ENCODE data around the gene SLIT1. TPM values are rescaled to one million over a fixed set of nuclear protein-coding genes. Genes with fewer than 3 reads are reported as not detected.

The SLIT1 gene
- total RNA-seq, 4 donors from 2014 or later = 0.04 to 0.13 TPM; not detected in 2

DNA sequence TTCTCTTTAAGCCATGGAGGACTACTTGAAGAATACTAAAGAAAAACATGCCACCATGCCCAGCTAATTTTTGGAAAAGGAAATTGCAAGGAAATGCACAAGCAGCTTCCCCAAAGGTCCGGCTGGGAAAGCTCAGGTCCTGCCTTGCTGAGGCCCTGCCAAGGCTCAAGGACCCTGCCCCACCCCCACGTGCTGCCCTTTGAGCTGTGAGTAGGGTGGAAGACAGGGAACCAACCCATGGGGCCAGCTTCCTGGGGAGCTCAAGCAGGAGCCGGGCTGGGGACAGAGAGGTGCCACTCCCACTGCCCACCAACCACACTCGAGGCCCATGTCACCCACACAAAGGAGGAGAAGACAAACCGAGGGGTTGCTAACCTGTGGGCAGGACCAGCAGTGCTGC lies 78.2 kb downstream of the SLIT1 start:
- WGBS, 2 donors (ENCODE audit: low coverage in 1 of 2) = no CpG with 5 or more reads among the region's 5 CpGs

GRCh38 chr10:97106207-97106606 lies 79.6 kb downstream of the SLIT1 start:
- 62 to 67% methylated on average over 5 to 6 of the region's 6 CpGs for WGBS, 2 donors (ENCODE audit: low coverage in 1 of 2)
- H3K4me3 ChIP-seq = no peak overlapping the region
- no peak for ATAC-seq
- H3K27me3 ChIP-seq = peaks cover 26% of the 10 kb centered on the region
- H3K27ac ChIP-seq = no peak overlapping the region
- no peaks in the 10 kb centered on the region for H3K9me3 ChIP-seq
- peaks cover 0 to 6% (median 0%) of the 10 kb centered on the region in 3 donors for H3K4me1 ChIP-seq
- TF ChIP-seq POLR2A (IDR thresholded peaks at IDR 0.05) = no peak
- no peak for TF ChIP-seq POLR2AphosphoS5 (IDR thresholded peaks at IDR 0.05)
- TF ChIP-seq CTCF (IDR thresholded peaks at IDR 0.05) = no peak
- TF ChIP-seq EP300 (IDR thresholded peaks at IDR 0.05) = no peak
- no peaks in the 10 kb centered on the region for H3K36me3 ChIP-seq

More for the DNA sequence above, 78.2 kb downstream of the SLIT1 start:
- H3K9me3 ChIP-seq = no peaks in the 10 kb centered on the region
- ATAC-seq = no peak
- no peak overlapping the region for H3K4me3 ChIP-seq
- peaks cover 33% of the 10 kb centered on the region for H3K27me3 ChIP-seq
- no peak overlapping the region for H3K27ac ChIP-seq
- no peaks in the 10 kb centered on the region for H3K36me3 ChIP-seq
- TF ChIP-seq POLR2AphosphoS5 (IDR thresholded peaks at IDR 0.05) (no peak), POLR2A (IDR thresholded peaks at IDR 0.05) (no peak), EP300 (IDR thresholded peaks at IDR 0.05) (no peak), CTCF (IDR thresholded peaks at IDR 0.05) (no peak)
- peaks cover 0 to 6% (median 0%) of the 10 kb centered on the region in 3 donors for H3K4me1 ChIP-seq

DNA sequence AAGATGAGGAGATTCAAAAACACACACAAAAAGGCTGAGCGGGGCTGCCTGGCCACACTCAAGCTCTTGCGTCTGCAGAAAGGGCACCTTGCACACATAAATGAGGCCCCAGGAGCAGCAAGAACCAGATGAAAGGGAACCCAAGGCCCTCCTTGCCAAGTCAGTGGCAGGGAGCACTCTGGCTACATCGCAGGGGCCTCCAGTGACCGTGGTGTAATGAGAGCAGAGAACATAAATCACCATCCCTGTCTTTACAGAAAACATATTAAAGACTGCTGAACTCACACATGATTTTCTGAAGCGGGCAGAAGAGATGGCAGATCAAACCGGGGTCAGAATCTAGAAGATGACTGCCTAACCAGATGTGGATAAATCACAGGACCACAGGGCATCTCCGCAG lies 80.5 kb downstream of the SLIT1 start:
- Histone ChIP-seq H3K27ac (no peak overlapping the region), H3K27me3 (peaks cover 26% of the 10 kb centered on the region), H3K9me3 (no peaks in the 10 kb centered on the region), H3K4me3 (no peak overlapping the region), H3K4me1 (peaks cover 0 to 6% (median 0%) of the 10 kb centered on the region in 3 donors), H3K36me3 (no peaks in the 10 kb centered on the region)
- ATAC-seq = no peak
- no peak for TF ChIP-seq EP300 (IDR thresholded peaks at IDR 0.05)
- no peak for TF ChIP-seq CTCF (IDR thresholded peaks at IDR 0.05)
- no peak for TF ChIP-seq POLR2AphosphoS5 (IDR thresholded peaks at IDR 0.05)
- TF ChIP-seq POLR2A (IDR thresholded peaks at IDR 0.05) = no peak
- WGBS, 2 donors (ENCODE audit: low coverage in 1 of 2) = 83 to 89% methylated on average over 3 to 6 of the region's 7 CpGs

DNA sequence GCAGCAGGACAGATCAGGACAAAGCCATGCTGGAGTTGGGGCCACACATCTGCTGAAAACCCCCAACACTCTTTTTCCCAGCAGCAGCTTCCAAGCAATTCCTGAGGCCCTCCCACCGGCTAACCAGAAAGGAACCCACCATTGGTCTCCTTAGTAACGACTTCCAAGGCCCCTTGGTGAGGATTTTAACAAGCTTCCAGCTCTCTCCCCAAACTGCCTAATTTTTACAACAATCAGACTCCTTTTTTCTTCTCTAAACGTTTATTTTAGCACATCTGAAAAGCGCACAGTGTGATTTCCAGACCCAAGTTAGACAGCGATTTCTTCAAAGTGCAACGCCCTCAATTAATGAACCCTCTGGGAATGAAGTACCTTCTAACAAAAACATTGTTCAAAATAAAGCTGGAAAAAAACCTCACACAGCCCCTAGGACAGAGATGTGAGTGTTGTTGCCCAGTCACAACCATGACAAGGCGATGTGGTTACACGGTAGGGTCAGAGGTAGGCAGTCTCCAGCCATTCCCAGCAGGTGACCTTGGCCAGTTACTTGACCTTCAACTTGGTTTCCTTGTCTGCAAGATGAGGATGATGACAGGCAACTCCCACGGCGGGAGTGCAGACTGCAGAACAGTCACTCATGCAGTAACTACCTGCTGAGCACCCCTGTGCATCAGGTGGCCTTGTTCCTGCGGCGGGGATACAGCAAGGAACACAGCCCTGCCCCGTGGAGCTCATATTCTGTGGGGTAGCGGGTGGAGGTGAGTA lies 82.3 kb downstream of the SLIT1 start:
- H3K27ac ChIP-seq = no peak overlapping the region
- peaks cover 19% of the 10 kb centered on the region for H3K27me3 ChIP-seq
- H3K4me3 ChIP-seq = no peak overlapping the region
- no peaks in the 10 kb centered on the region for H3K4me1 ChIP-seq
- WGBS, 2 donors (ENCODE audit: low coverage in 1 of 2) = 57 to 60% methylated on average over 6 to 8 of the region's 14 CpGs
- no peak for TF ChIP-seq POLR2AphosphoS5 (IDR thresholded peaks at IDR 0.05)
- TF ChIP-seq POLR2A (IDR thresholded peaks at IDR 0.05) = no peak
- TF ChIP-seq CTCF (IDR thresholded peaks at IDR 0.05) = no peak
- H3K36me3 ChIP-seq = no peaks in the 10 kb centered on the region
- H3K9me3 ChIP-seq = no peaks in the 10 kb centered on the region
- ATAC-seq = no peak

DNA sequence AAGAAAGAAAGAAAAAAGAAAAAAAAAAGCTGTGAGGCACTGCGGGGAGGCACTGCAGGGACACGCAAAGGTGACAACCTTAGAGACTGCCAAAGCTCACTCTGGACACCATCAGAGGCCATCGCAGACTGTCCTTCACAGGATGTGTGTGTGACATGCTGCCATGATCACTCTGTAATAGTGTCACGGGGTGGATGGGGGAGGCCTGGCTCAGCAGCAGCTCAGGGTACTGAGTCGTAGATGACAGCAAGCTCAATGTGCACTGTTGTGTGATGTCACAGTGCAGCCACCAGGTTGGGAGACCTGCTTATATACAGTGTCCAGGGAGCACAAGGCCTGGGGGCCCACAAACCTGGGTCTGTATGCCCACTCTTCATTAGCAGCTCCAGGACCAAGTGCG lies 83.3 kb downstream of the SLIT1 start:
- no peak overlapping the region for H3K27ac ChIP-seq
- H3K4me1 ChIP-seq = no peaks in the 10 kb centered on the region
- no peaks in the 10 kb centered on the region for H3K36me3 ChIP-seq
- H3K4me3 ChIP-seq = no peak overlapping the region
- H3K9me3 ChIP-seq = no peaks in the 10 kb centered on the region
- TF ChIP-seq EP300 (IDR thresholded peaks at IDR 0.05) (no peak), CTCF (IDR thresholded peaks at IDR 0.05) (no peak), POLR2AphosphoS5 (IDR thresholded peaks at IDR 0.05) (no peak), POLR2A (IDR thresholded peaks at IDR 0.05) (no peak)
- ATAC-seq = no peak
- H3K27me3 ChIP-seq = peaks cover 8% of the 10 kb centered on the region
- 78 to 100% methylated on average over 3 to 4 of the region's 6 CpGs for WGBS, 2 donors (ENCODE audit: low coverage in 1 of 2)
